GM21526 (cell line): ENCODE data around the gene SLC6A19.
"Not testable (repeated sequence)": the region's sequence is repeated elsewhere in the genome, so short reads cannot be mapped to it uniquely, and the experiment has no call there.

Experiments
- ATAC-seq: cut with Tn5 transposase; IDR thresholded peaks from one replicate; pipeline ENCODE4 v1.9.1; 2021; ENCODE audit warnings: moderate library complexity; ENCODE audit not compliant: unreplicated experiment, low FRiP score

SLC6A19 gene

DNA sequence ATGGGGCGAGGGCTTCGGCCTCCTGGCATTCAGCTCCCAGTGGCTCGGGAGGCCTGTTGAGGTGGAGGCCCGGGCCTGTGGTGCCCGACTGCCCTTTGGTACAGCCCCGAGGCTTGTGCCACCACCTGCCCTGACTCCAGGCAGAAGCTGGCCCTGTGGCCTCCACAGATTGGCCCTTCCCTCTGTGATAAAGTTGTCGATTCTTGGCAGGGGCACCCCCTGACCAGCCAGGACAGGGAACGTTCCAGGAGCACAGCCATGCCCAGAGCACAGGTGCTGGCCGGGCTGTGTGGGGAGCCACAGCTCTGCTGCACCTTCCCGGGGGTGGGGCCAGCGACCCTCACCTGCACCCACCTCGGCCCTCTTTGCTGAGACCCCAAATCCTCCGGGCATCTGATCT, 56.4 kb downstream of the SLC6A19 start:
- no peak for ATAC-seq

DNA sequence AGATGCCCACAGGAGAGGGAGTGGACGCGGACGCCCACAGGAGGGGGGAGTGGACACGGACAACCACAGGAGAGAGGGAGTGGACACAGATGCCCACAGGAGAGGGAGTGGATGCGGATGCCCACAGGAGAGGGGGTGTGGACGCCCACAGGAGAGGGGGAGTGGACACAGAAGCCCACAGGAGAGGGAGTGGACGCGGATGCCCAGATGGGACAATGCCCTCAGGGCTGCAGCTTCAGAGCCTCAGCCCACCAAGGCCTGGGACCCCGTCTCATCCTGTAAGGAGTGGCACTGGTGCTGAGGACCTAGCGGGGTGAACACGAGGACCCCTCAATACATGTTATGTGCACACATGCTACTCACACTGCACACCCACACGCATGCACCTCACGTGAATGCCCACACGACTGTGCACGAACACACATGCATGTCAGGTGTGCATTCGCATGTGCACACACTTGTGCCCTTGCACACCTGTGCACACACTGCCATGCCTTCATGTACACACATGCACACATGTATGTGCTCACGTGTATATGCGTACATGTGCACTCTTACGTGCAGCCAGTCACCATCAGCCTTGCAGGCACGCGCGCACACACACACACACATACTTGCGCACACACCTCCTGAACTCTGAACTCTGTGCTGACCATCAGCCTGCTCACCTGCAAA, 58.5 kb downstream of the SLC6A19 start:
- ATAC-seq: no peak

DNA sequence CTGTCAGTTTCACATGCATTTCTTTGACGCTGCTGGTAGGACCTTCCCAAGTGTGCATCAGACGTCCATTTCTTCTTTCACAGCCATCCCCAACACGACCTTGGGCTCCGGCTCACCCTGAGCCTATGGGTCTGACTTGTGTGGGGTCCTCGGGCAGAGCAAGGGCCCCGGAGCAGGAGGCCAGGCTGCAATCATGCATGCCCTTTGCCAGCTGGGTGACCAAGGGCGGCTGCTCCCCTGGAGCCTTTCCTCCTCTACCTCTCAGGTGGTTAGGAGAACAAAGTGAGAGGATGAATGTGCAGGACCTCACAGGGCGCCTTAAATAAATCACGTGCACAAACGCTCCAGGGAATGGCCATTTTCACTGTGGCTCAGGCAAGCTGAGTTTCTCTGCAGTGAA, 60.2 kb downstream of the SLC6A19 start:
- no peak for ATAC-seq

DNA sequence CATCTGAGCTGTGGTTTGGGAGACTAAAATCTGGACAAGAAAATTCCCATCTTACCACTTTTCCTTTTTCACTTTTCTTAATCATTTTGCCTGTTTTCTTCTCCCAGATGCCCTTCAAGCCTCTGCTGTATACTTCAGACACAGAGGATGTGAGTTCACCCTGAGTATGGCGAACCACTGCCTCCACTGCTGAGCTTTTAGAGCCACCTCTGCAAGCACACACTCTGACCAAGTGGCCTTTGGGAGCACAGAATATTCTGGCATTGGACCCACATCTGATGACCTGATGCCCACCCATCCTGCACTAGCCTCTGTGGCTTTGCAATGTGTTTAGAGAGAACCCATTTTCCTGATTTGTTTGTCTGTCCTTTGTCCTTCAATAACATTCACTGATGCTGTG, 61.0 kb downstream of the SLC6A19 start:
- ATAC-seq: no peak

DNA sequence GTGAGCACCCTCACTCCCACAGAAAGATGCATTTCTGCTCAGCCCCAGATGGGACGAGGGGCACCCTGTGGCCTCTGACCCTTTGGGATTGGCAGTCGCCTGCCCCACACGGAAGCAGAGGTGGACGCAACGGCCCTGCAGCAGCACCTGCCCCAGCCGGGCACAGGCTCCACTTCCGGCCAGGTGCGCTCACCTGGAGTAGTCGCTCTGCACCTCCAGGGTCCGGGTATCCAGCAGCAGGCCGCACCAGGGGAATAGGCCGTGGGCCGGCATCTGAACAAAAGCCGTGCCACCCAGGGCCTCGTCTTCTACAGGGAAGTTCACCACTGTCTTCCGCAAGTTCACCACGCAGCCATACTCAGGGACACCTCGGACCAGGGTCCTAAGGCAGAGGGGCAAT, 62.8 kb downstream of the SLC6A19 start:
- ATAC-seq: no peak

DNA sequence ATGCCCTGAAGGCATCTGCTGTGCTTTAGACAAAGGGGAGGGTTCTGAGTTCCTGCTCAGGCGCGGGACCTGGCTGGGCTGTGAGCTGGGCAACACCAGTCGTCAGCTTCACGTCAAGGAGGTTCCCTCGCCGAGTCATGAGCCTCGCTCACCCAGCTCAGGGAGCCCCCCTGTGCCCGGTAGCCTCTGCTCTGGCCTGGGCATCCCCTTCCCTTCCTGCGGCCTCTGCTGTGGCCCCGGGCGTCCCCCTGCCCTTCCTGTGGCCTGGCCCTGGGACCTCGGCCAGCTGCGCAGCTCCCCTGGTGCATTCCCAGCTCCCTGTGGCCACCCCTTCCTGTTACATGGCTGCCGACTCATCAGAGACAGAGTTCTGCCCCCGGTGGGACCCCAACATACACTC, 63.6 kb downstream of the SLC6A19 start:
- ATAC-seq: no peak

DNA sequence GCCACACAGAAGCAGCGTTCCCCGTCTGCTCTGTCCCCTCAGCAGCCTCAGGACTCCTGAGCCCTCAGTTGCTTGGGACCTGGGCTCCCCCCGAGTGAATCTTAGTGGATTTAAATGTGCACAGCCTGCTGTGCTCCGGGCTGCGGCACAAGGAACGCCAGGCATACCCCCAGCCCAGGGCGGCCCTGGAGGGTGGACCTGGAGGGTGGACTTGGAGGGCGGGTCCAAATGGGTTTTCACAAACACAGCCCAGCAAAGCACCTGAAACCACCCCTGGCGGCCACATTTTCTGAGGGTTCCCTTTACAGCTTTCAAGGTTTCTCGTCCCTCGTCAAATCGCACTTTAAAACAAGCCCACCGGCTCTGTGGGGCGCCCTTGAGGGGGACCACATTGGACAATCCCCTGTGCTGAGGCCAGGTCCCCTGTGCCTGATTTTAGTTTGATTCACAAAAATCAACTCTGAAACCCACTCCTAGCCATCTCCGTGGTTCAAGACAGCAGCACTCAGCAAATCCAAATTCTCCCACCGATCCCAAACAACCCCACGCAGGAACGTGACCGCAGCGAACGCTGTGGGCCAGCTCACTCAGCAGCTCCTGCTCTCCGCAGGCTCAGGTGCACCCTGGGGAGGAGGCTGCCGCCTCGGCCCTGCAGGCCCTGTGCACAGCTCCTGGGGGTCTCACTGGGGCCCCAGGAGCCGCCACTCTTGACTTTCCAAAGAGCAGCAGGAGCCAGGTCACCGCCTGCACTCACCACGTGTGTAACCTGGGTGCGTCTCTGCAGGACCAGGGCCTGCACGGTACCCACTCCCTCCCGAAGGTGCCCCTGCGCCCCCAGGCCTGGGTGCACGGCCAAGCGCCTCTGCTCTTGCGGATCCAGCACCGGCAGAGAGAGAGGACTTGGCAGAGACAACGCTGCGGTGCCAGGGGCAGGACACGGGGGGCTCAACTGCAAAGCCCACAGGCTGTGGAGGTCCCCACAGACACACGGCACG, 64.4 kb downstream of the SLC6A19 start:
- no peak for ATAC-seq

DNA sequence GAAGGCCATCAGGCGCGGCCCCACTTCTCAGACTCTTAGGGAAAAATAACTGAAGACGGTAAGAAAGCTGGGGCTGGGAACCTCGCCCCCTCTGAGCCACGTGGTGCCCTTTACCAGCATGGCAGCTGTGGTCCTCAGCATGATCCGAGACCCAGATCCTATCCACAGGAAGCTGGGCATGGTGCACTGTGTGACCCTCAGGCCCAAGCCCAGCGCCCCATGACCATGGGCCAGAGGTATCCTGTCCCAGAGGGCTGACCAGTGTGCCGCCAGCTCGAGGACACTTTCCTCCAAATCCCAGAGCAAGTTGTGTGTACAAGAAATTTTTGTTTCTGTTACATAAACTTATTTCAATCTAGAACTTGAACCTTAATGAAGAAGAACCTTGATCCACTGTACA, 65.4 kb downstream of the SLC6A19 start:
- no peak for ATAC-seq

DNA sequence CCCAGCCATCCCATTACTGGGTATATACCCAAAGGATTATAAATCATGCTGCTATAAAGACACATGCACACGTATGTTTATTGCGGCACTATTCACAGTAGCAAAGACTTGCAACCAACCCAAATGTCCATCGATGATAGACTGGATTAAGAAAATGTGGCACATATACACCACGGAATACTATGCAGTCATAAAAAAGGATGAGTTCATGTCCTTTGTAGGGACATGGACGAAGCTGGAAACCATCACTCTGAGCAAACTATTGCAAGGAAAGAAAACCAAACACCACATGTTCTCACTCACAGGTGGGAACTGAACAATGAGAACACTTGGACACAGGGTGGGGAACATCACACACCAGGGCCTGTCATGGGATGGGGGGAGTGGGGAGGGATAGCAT, 66.1 kb downstream of the SLC6A19 start:
- not testable (repeated sequence) for ATAC-seq

DNA sequence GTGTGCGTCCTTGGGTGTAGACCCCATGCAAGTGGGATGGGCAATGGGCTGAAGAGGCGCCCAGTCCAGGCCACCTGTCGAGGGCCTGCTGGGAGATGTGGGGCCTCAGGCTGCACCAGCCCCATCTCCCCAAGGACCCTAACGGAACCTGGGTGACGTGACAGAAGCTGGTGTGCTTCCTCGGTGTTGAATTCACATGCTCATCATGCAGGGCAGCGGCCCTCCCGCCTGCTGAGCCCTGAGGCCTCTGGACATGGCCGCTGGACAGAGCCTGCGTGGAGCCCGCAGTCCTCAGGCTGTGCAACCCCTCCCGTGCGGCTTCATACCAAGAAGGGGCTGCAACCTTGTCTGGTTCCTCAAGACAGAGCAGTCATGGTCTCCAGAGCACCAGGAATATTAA, 66.7 kb downstream of the SLC6A19 start:
- ATAC-seq: no peak

DNA sequence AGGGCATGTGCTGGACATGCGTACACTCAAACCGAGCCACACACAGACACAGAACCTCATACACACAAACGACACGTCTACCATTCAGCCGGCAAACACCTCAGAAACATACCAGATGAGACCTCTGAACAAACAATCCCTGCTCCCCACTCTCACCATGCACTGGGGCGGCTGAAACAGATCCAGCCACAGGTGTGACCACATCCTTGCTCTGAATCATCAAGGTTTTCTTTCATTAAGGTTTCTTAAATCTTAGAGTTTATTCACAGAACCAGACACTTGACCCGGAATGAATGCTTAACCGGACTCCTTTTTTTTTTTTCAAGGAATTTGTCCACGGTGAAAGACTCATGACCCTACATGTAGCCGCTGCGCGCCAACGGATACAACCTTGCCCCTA, 67.3 kb downstream of the SLC6A19 start:
- ATAC-seq: no peak

DNA sequence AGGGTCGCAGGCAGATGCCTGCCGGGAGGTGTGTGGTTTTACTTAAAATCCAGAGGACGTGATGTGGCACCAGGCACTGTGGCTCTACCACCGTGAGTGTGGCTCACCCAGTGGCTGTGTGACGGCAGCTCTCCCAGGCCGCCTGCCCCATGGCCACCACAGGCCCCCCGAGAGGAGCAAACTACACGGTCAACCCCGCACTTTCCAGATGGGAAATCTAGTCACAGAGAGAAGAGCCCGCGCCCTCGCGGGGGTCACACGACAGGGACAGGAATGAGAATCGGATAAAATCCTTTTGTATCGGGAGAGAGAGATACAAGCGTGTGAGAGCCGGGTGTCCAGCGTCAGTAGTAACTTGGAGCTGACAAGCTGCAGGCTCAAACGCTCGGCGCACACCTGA, 69.0 kb downstream of the SLC6A19 start:
- ATAC-seq: no peak

DNA sequence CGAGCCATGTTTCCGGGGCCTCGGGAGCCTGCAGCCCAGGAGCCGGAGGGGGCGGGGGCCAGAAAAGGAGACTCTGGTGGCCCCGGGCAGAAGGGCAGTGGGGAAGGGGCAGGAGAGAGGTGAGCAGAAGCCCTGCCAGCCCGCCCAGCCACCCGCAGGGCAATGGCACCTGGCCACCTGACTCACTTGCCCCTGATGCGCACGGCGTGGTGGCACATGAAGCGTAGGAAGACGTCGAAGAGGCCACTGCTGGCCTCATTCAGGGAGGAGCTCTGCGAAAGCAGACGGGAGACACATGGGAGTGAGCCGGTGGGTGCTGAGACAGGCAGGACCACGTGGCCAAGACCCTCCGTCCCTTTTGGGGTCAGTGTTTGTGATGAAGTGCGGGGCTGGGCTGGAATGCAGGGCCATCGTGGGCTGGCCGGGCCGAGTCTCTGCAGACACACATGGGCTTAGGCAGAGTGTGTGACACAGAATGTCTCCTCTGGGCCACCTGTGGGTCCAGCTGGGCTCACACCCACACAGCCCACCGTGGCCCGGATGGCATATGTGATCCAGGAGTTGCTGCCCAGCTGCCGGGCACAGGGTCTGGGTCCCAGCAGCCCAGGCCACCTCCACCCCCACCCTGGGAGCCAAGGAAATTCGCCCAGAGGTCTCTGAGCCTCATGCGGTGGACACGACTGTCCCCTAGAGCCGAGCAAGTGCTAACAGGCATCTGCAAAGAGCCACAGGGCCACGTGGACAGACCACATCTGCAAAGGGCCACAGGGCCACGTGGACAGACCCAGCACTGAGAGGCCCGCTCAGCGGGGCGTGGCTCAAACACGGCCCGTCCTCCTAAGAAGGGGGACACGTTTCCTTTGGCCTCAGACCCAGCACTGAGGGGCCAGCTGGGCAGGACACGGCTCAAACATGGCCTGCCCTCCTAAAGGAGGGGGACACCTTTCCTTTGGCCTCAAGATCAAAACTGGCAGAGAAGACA, 69.8 kb downstream of the SLC6A19 start:
- ATAC-seq: no peak

DNA sequence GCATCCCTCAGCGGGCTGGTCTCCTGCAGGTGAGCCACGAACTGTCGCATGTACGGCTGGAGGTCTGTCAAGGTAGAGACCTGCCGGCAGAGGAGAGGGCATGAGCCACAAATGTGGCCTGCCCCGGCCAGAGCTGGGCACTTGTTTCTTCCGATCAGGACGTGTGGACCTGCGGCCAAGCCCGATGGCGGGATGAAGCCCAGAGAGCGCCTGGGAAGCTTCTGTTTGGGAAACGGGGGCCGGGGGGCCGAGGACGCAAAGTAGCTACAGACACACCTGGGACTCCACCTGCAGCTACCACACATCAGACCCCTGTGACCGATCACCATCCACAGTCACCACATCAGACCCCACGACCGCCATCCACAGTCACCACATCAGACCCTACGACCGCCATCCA, 70.8 kb downstream of the SLC6A19 start:
- ATAC-seq: no peak

DNA sequence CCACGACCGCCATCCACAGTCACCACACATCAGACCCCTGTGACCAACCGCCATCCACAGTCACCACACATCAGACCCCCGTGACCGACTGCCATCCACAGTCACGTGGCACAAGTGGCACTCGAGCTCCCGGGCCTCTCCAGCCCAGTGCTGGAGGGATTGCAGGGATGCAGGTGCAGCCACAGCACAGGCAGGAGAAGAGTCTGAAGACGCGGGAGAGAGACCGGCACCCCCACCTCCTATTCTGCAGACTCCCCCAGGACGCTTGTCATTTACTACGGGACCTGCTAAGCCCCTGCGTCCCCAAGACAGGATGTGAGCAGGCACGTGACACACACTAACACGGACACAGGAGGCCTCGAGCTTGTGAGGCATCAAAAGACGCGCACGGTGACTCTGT, 72.3 kb downstream of the SLC6A19 start:
- no peak for ATAC-seq

DNA sequence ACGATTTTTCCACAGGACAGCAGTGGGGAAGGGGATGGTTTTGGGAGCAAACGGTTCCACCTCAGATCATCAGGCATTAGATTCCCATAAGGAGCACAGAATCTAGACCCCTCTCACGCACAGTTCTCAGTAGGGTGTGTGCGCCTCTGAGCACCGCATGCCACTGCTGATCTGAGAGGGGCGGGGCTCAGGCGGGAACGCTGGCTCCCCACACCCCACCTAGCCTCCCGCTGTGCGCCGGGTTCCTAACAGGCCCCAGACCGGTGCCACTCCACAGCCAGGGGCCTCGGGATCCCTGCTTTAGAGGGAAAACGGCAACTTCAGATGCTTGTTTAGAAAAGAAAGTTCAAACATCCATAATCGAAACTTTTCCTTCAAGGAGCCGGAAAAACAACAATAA, 73.1 kb downstream of the SLC6A19 start:
- no peak for ATAC-seq
